Metanephros (tissue), 2 donors: ENCODE results near the gene CWC22. TPM values are rescaled to one million over a fixed set of nuclear protein-coding genes. Genes with fewer than 3 reads are reported as not detected.

Source experiments
- small RNA-seq: library from RNA; depleted of rRNA; stranded (forward); fragments of <200 nt; gene quantifications from one replicate; pipeline ENCODE3, GENCODE V24; 2014; ENCODE audit warnings: low replicate concordance
- total RNA-seq: library from RNA; depleted of rRNA; stranded (reverse); fragments of >200 nt; gene quantifications from one replicate; pipeline ENCODE4 v1.2.3, GENCODE V29; 2014

The CWC22 gene
- 16.4 TPM for total RNA-seq

GRCh38 chr2:180006781-180007579 is at the start of gene CWC22:
Gene CWC22 (minus strand): TSS chr2:180007297. CDS start chr2:179993341, 13,956 bp downstream.

Small RNAs within 50 kb of the gene (small RNA-seq; reads per million reads assigned to genes)
- gene RF00416 = not detected

Other genes with a start within 250 kb of the CWC22 start
- gene ZNF385B, start 145.7 kb downstream of the CWC22 start, total RNA-seq = 3.6 TPM